ENCODE measurements around the gene NBEAL2.

The NBEAL2 gene

GRCh38 chr3:47056705-47057104, 77.2 kb downstream of the NBEAL2 start (continued):
- TF ChIP-seq CREB5 (CRISPR knock-in tag; IDR thresholded peaks at IDR 0.05; ENCODE audit: low read depth): no peak
- TF ChIP-seq ZC3H10 (CRISPR knock-in tag; IDR thresholded peaks at IDR 0.05): no peak

GRCh38 chr3:47057212-47057671, 77.8 kb downstream of the NBEAL2 start:
- TF ChIP-seq ZNF8 (CRISPR knock-in tag; IDR thresholded peaks at IDR 0.05): no peak
- TF ChIP-seq RARB (CRISPR knock-in tag; IDR thresholded peaks at IDR 0.05): no peak
- TF ChIP-seq ZC3H10 (CRISPR knock-in tag; IDR thresholded peaks at IDR 0.05): no peak
- TF ChIP-seq ARNTL (CRISPR knock-in tag; IDR thresholded peaks at IDR 0.05; ENCODE audit: borderline replicate concordance, low read depth): no peak
- TF ChIP-seq ZFP30 (CRISPR knock-in tag; IDR thresholded peaks at IDR 0.05): no peak
- TF ChIP-seq ZFP3 (CRISPR knock-in tag; IDR thresholded peaks at IDR 0.05): no peak
- TF ChIP-seq POU6F1 (CRISPR knock-in tag; IDR thresholded peaks at IDR 0.05; ENCODE audit: borderline replicate concordance, low read depth): no peak
- TF ChIP-seq ZNF565 (CRISPR knock-in tag; conservative IDR thresholded peaks at IDR 0.05; ENCODE audit: low read depth): no peak
- TF ChIP-seq ZNF70 (CRISPR knock-in tag; IDR thresholded peaks at IDR 0.05): no peak
- no peak for TF ChIP-seq ISL1 (CRISPR knock-in tag; IDR thresholded peaks at IDR 0.05)
- no peak for ATAC-seq
